Caco-2 (cell line): Measurements from ENCODE around the gene MCC. TPM values are rescaled to one million over a fixed set of nuclear protein-coding genes. Genes with fewer than 3 reads are reported as not detected.

Experiments used
- BruUV-seq: library from RNA; stranded (reverse); fragments of 400-500 nt; replicated peaks from 2 replicates; lab custom pipeline; 2021; lab: Mats Ljungman, UMichigan
- CTCF ChIA-PET: fragments of 300-600 bp; sonication (Branson Sonifier 250); formaldehyde crosslinking; loops from one replicate; lab custom pipeline; 2022; ENCODE audit warnings: antibody characterized with exemption; lab: Charles Lee
- POLR2A ChIA-PET: fragments of 300-600 bp; sonication (Branson Sonifier 250); formaldehyde crosslinking; loops from one replicate; lab custom pipeline; 2022; ENCODE audit warnings: antibody characterized with exemption; lab: Charles Lee
- DNase-seq, 2 experiments: peaks; one replicate each; pipeline versions ENCODE4 v3.0.0 to v3.0.0-alpha.2; 2020 to 2022
- H3K27me3 ChIP-seq: replicated peaks from 2 replicates; pipeline ENCODE4 v1.6.0; 2011; ENCODE audit warnings: low read length; ENCODE audit not compliant: control insufficient read depth, insufficient read depth
- H3K36me3 ChIP-seq: 2 replicates; pipeline ENCODE4 v1.5.1; 2011; ENCODE audit warnings: low read length; ENCODE audit not compliant: control insufficient read depth, insufficient read depth
- H3K4me1 ChIP-seq: fragments of 250-450 bp; sonication (Bioruptor Pico); 2 replicates; pipeline ENCODE4 v1.5.1; 2020; ENCODE audit warnings: mild to moderate bottlenecking
- H3K4me3 ChIP-seq: 2 replicates; pipeline ENCODE4 v1.5.1; 2011; ENCODE audit warnings: low read depth, mild to moderate bottlenecking, control low read depth, low read length
- H3K9me3 ChIP-seq: fragments of 250-450 bp; sonication (Bioruptor Pico); 2 replicates; pipeline ENCODE4 v1.5.1; 2020; ENCODE audit warnings: mild to moderate bottlenecking, moderate library complexity
- H3K27ac Mint-ChIP-seq: one replicate; pipeline ENCODE4 v1.8.0; 2022; ENCODE audit warnings: mixed read lengths; ENCODE audit not compliant: unreplicated experiment
- H3K27me3 Mint-ChIP-seq: one replicate; pipeline ENCODE4 v1.8.0; 2022; ENCODE audit warnings: mixed read lengths; ENCODE audit not compliant: insufficient read depth, unreplicated experiment
- H3K36me3 Mint-ChIP-seq: one replicate; pipeline ENCODE4 v1.8.0; 2022; ENCODE audit warnings: mild to moderate bottlenecking, mixed read lengths; ENCODE audit not compliant: insufficient read depth, unreplicated experiment
- H3K4me1 Mint-ChIP-seq: one replicate; pipeline ENCODE4 v1.8.0; 2022; ENCODE audit warnings: low read depth, mixed read lengths; ENCODE audit not compliant: unreplicated experiment
- H3K4me3 Mint-ChIP-seq: one replicate; pipeline ENCODE4 v1.8.0; 2022; ENCODE audit warnings: mild to moderate bottlenecking, moderate library complexity, mixed read lengths; ENCODE audit not compliant: unreplicated experiment
- H3K9me3 Mint-ChIP-seq: one replicate; pipeline ENCODE4 v1.8.0; 2022; ENCODE audit warnings: mixed read lengths; ENCODE audit not compliant: unreplicated experiment
- intact Hi-C: fragments of 100-400 bp; cut with micrococcal nuclease; formaldehyde crosslinking; loops from one replicate; pipeline ENCODE4 v1.10.0; 2022; ENCODE audit not compliant: unreplicated experiment
- total RNA-seq: library from RNA; stranded (reverse); gene quantifications from 2 replicates; pipeline ENCODE4 v1.2.3, GENCODE V29; 2022
- TF ChIP-seq, protein P1 (sequence below), 2 experiments: fragments of 200-600 bp in 1 of 2; IDR thresholded peaks; 1 replicate in 1 of 2; 2 replicates in 1 of 2; pipeline versions ENCODE4 v1.5.1 to v1.8.0; 2011 to 2022; ENCODE audit warnings: antibody characterized with exemption in 1 of 2, control low read depth in 1 of 2, inconsistent platforms in 1 of 2, low read depth in 1 of 2, low read length in 1 of 2, mild to moderate bottlenecking in 1 of 2, moderate library complexity in 1 of 2; ENCODE audit not compliant: insufficient read depth in 1 of 2, severe bottlenecking in 1 of 2, unreplicated experiment in 1 of 2

The MCC gene
- total RNA-seq, 1 experiment from 2014 or later = 0.09 TPM

DNA sequence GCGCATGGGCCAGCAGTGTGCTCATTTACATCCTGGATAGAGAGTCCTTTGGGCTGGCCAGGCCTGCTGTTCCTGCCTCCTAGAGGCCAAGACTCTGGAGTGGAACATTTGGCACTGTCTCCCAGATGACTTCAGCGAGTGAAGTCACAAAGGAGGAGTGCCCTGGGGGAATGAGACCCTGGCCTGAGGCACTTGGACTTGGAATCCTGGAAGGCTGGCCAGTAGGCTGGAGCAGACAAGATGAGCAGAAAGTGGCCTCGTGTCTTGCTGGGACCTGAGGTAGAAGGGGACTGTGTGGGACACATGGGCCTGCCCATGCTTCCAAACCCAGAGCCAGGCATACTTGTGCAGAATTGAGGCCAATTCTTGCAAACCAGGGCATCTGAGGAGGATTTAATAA lies 53.4 kb downstream of the MCC start, which contains the start of gene TSSK1B:
Gene TSSK1B, minus strand, starts transcription at position 101 of the 400 bp plus-strand sequence. CDS start 150 bp downstream, outside the sequence.
- no peaks in the 10 kb centered on the region for H3K9me3 Mint-ChIP-seq
- H3K36me3 Mint-ChIP-seq = no peaks in the 10 kb centered on the region
- no peak within 1 kb of the TSS for H3K27ac Mint-ChIP-seq
- no peak within 1 kb of the TSS for H3K4me3 ChIP-seq
- intact Hi-C loops = no loop called here
- no peak for DNase-seq
- H3K36me3 ChIP-seq = no peaks in the 10 kb centered on the region
- TF ChIP-seq, protein P1, sequence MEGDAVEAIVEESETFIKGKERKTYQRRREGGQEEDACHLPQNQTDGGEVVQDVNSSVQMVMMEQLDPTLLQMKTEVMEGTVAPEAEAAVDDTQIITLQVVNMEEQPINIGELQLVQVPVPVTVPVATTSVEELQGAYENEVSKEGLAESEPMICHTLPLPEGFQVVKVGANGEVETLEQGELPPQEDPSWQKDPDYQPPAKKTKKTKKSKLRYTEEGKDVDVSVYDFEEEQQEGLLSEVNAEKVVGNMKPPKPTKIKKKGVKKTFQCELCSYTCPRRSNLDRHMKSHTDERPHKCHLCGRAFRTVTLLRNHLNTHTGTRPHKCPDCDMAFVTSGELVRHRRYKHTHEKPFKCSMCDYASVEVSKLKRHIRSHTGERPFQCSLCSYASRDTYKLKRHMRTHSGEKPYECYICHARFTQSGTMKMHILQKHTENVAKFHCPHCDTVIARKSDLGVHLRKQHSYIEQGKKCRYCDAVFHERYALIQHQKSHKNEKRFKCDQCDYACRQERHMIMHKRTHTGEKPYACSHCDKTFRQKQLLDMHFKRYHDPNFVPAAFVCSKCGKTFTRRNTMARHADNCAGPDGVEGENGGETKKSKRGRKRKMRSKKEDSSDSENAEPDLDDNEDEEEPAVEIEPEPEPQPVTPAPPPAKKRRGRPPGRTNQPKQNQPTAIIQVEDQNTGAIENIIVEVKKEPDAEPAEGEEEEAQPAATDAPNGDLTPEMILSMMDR (IDR thresholded peaks at IDR 0.05; ENCODE audit: insufficient read depth in 1 of 2, low read depth in 1 of 2, low read length in 1 of 2, severe bottlenecking in 1 of 2, unreplicated experiment in 1 of 2) = no peak
- no peaks in the 10 kb centered on the region for H3K9me3 ChIP-seq
- H3K27me3 Mint-ChIP-seq = peaks cover 7% of the 10 kb centered on the region
- H3K4me3 Mint-ChIP-seq = no peak within 1 kb of the TSS
- no peaks in the 10 kb centered on the region for H3K27me3 ChIP-seq
- H3K4me1 ChIP-seq = no peaks in the 10 kb centered on the region
- BruUV-seq = no TSS peak
- ChIA-PET POLR2A (no interaction called here), CTCF (no interaction called here)
- H3K4me1 Mint-ChIP-seq = no peaks in the 10 kb centered on the region

DNA sequence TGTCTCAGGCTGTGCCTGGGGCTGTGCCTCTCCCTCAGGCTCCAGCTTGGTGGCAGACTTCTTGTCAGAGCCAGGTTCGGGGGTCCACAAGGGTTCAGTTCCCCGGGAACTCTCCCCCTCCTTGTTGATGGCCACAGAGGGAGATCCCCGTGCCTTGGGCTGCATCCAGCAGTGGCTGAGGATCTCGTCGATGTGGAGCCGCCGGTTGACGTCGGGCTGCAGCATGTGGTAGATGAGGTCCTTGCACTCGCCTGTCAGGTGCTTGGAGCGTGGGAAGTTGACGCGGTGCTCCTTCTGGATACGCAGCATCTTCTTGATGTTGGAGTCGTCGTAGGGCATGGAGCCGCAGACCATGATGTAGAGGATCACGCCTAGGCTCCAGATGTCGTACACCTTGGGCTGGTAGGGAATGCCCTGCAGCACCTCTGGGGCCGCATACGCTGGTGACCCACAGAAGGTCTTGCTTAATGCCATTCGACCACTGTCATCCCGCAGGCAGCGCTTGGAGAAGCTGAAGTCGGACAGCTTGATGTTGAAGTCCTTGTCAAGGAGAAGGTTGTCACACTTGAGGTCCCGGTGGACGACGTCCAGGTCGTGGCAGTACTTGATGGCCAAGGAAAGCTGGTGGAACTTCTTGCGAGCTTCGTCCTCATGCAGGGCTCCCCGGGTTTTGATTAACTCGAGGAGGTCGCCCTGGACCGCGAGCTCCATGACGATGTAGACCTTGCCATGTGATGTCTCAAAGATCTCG lies 54.2 kb downstream of the MCC start:
- no peaks in the 10 kb centered on the region for H3K36me3 Mint-ChIP-seq
- H3K27me3 ChIP-seq = no peaks in the 10 kb centered on the region
- intact Hi-C loops = no loop called here
- H3K27me3 Mint-ChIP-seq = peaks cover 4% of the 10 kb centered on the region
- BruUV-seq = no TSS peak
- TF ChIP-seq, protein P1 (IDR thresholded peaks at IDR 0.05; ENCODE audit: insufficient read depth in 1 of 2, low read depth in 1 of 2, low read length in 1 of 2, severe bottlenecking in 1 of 2, unreplicated experiment in 1 of 2) = no peak
- DNase-seq = no peak
- no peak overlapping the region for H3K4me3 Mint-ChIP-seq
- H3K4me3 ChIP-seq = no peak overlapping the region
- ChIA-PET POLR2A (no interaction called here), CTCF (no interaction called here)
- H3K9me3 ChIP-seq = no peaks in the 10 kb centered on the region
- no peak overlapping the region for H3K27ac Mint-ChIP-seq
- H3K4me1 ChIP-seq = no peaks in the 10 kb centered on the region
- H3K9me3 Mint-ChIP-seq = no peaks in the 10 kb centered on the region
- no peaks in the 10 kb centered on the region for H3K36me3 ChIP-seq
- no peaks in the 10 kb centered on the region for H3K4me1 Mint-ChIP-seq

DNA sequence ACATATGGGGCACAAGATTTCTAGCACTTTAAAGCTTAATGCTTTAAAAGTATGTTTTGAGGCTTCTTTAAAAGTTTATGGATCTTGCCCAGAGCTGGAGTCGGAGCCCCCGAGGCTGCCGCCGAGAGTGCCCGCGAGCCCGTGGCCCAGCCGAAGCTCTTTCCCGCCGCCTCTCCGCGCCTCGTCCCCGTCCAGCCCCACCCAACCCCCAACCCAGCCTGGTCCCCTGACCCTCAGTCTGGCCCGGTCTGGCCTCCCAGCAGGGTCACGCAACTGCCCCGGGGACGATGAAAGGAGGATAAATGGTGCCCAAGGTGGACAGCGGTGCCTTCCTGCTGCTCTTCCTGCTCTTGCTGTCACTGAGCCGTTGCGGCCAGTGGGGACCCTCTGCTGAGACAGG lies 55.2 kb downstream of the MCC start:
- Mint-ChIP-seq H3K4me3 (no peak overlapping the region), H3K9me3 (no peaks in the 10 kb centered on the region), H3K36me3 (no peaks in the 10 kb centered on the region), H3K4me1 (no peaks in the 10 kb centered on the region), H3K27ac (no peak overlapping the region), H3K27me3 (no peaks in the 10 kb centered on the region)
- TF ChIP-seq, protein P1 (IDR thresholded peaks at IDR 0.05; ENCODE audit: insufficient read depth in 1 of 2, low read depth in 1 of 2, low read length in 1 of 2, severe bottlenecking in 1 of 2, unreplicated experiment in 1 of 2) = no peak
- ChIA-PET CTCF (no interaction called here), POLR2A (no interaction called here)
- Histone ChIP-seq H3K36me3 (no peaks in the 10 kb centered on the region), H3K4me3 (no peak overlapping the region), H3K9me3 (no peaks in the 10 kb centered on the region), H3K27me3 (no peaks in the 10 kb centered on the region), H3K4me1 (no peaks in the 10 kb centered on the region)
- intact Hi-C loops = no loop called here
- no peak for DNase-seq
- no TSS peak for BruUV-seq
